ACC112 (cell line): ENCODE results near the gene KDF1.
A peak's percentile ranks its signal among the peaks of the same experiment; 100 is the strongest.

Experiments
- H2AFZ ChIP-seq: fragments of 200-600 bp; sonication (generic); one replicate; pipeline ENCODE4 v1.6.0; 2017; ENCODE audit warnings: antibody characterized with exemption, low read length; ENCODE audit not compliant: unreplicated experiment
- H3K27ac ChIP-seq: fragments of 200-600 bp; sonication (generic); 2 replicates; pipeline ENCODE4 v1.5.1; 2014; ENCODE audit warnings: low read depth, mild to moderate bottlenecking, antibody characterized with exemption, low read length, moderate library complexity
- H3K27me3 ChIP-seq: fragments of 200-600 bp; sonication (generic); 2 replicates; pipeline ENCODE4 v1.6.1; 2014; ENCODE audit warnings: mild to moderate bottlenecking, antibody characterized with exemption, low read length, moderate library complexity, mixed read lengths; ENCODE audit not compliant: insufficient read depth
- H3K36me3 ChIP-seq: fragments of 200-600 bp; sonication (generic); 2 replicates; pipeline ENCODE4 v1.6.1; 2016; ENCODE audit warnings: mild to moderate bottlenecking, antibody characterized with exemption, low read length, moderate library complexity, mixed read lengths; ENCODE audit not compliant: insufficient read depth
- H3K4me1 ChIP-seq: fragments of 200-600 bp; sonication (generic); one replicate; pipeline ENCODE4 v1.6.1; 2016; ENCODE audit warnings: low read length, mixed read lengths; ENCODE audit not compliant: insufficient read depth, unreplicated experiment, control insufficient read depth
- H3K4me3 ChIP-seq: fragments of 200-600 bp; sonication (generic); 2 replicates; pipeline ENCODE4 v1.5.1; 2014; ENCODE audit warnings: mild to moderate bottlenecking, low read depth, low read length
- H3K79me2 ChIP-seq: fragments of 200-600 bp; sonication (generic); one replicate; pipeline ENCODE4 v1.6.0; 2016; ENCODE audit warnings: low read length; ENCODE audit not compliant: control insufficient read depth, unreplicated experiment, insufficient read depth

The KDF1 gene

GRCh38 chr1:26971590-26971989 is 11.3 kb upstream of the KDF1 start:
- Histone ChIP-seq H3K27ac (no peak overlapping the region), H2AFZ (no peak overlapping the region), H3K79me2 (no peaks in the 10 kb centered on the region)

GRCh38 chr1:26970810-26971209 is 10.5 kb upstream of the KDF1 start:
- H3K36me3 ChIP-seq, result no peaks in the 10 kb centered on the region
- no peaks in the 10 kb centered on the region for H3K27me3 ChIP-seq
- peaks cover 9% of the 10 kb centered on the region for H3K4me1 ChIP-seq
- H3K27ac ChIP-seq, result no peak overlapping the region
- H3K79me2 ChIP-seq, result no peaks in the 10 kb centered on the region
- no peak overlapping the region for H3K4me3 ChIP-seq
- no peak overlapping the region for H2AFZ ChIP-seq

More at GRCh38 chr1:26971590-26971989, 11.3 kb upstream of the KDF1 start:
- H3K27me3 ChIP-seq, result no peaks in the 10 kb centered on the region
- no peaks in the 10 kb centered on the region for H3K36me3 ChIP-seq
- peaks cover 9% of the 10 kb centered on the region for H3K4me1 ChIP-seq
- H3K4me3 ChIP-seq, result no peak overlapping the region

- Histone ChIP-seq H3K27me3 (no peaks in the 10 kb centered on the region), H3K27ac (no peak overlapping the region), H3K4me1 (peaks cover 15% of the 10 kb centered on the region), H3K79me2 (no peaks in the 10 kb centered on the region), H3K4me3 (no peak overlapping the region), H2AFZ (no peak overlapping the region), H3K36me3 (no peaks in the 10 kb centered on the region)
Observed at GRCh38 chr1:26965628-26966027, 5.4 kb upstream of the KDF1 start.

- no peaks in the 10 kb centered on the region for H3K36me3 ChIP-seq
- peaks cover 15% of the 10 kb centered on the region for H3K4me1 ChIP-seq
Observed at GRCh38 chr1:26965213-26965612, 4.9 kb upstream of the KDF1 start.

GRCh38 chr1:26961826-26962225 is 1.6 kb upstream of the KDF1 start:
- H3K4me1 ChIP-seq, result peaks cover 15% of the 10 kb centered on the region
- H3K27ac ChIP-seq, result peak overlapping the region; percentile 25; the same call in 1 of the 2 replicates
- H3K4me3 ChIP-seq, result no peak overlapping the region
- peaks cover 24% of the 10 kb centered on the region for H3K27me3 ChIP-seq
- H3K79me2 ChIP-seq, result no peaks in the 10 kb centered on the region
- H3K36me3 ChIP-seq, result no peaks in the 10 kb centered on the region
- H2AFZ ChIP-seq, result no peak overlapping the region

More at GRCh38 chr1:26965213-26965612, 4.9 kb upstream of the KDF1 start:
- Histone ChIP-seq H3K79me2 (no peaks in the 10 kb centered on the region), H3K27ac (no peak overlapping the region), H2AFZ (no peak overlapping the region), H3K4me3 (no peak overlapping the region), H3K27me3 (peaks cover 4% of the 10 kb centered on the region; the same call in 1 of the 2 replicates)

GRCh38 chr1:26960625-26960966 is 328 bp upstream of the KDF1 start:
- Histone ChIP-seq H3K27me3 (peaks cover 32% of the 10 kb centered on the region), H3K4me3 (no peak overlapping the region), H2AFZ (no peak overlapping the region), H3K36me3 (peaks cover 3% of the 10 kb centered on the region; the same call in 1 of the 2 replicates), H3K27ac (no peak overlapping the region), H3K79me2 (no peaks in the 10 kb centered on the region), H3K4me1 (peaks cover 15% of the 10 kb centered on the region)

- Histone ChIP-seq H3K36me3 (peaks cover 3% of the 10 kb centered on the region; the same call in 1 of the 2 replicates), H3K4me3 (no peak overlapping the region), H3K27ac (no peak overlapping the region), H2AFZ (no peak overlapping the region), H3K79me2 (no peaks in the 10 kb centered on the region), H3K4me1 (peaks cover 15% of the 10 kb centered on the region), H3K27me3 (peaks cover 32% of the 10 kb centered on the region)
Observed at GRCh38 chr1:26959270-26959669, 998 bp downstream of the KDF1 start.

GRCh38 chr1:26957306-26957705 is 3.0 kb downstream of the KDF1 start:
- Histone ChIP-seq H3K27me3 (peaks cover 32% of the 10 kb centered on the region), H3K79me2 (no peaks in the 10 kb centered on the region), H3K36me3 (peaks cover 3% of the 10 kb centered on the region; the same call in 1 of the 2 replicates), H2AFZ (no peak overlapping the region), H3K4me3 (no peak overlapping the region), H3K27ac (no peak overlapping the region), H3K4me1 (peaks cover 14% of the 10 kb centered on the region)

- peaks cover 3% of the 10 kb centered on the region; the same call in 1 of the 2 replicates for H3K36me3 ChIP-seq
- no peak overlapping the region for H3K4me3 ChIP-seq
- peaks cover 4% of the 10 kb centered on the region for H3K4me1 ChIP-seq
- H2AFZ ChIP-seq, result no peak overlapping the region
- H3K79me2 ChIP-seq, result no peaks in the 10 kb centered on the region
- no peak overlapping the region for H3K27ac ChIP-seq
- peaks cover 32% of the 10 kb centered on the region for H3K27me3 ChIP-seq
Observed at GRCh38 chr1:26956321-26956720, 3.9 kb downstream of the KDF1 start.

GRCh38 chr1:26953374-26953773 is 6.9 kb downstream of the KDF1 start:
- Histone ChIP-seq H2AFZ (no peak overlapping the region), H3K27ac (no peak overlapping the region), H3K27me3 (peaks cover 10% of the 10 kb centered on the region; the same call in 1 of the 2 replicates), H3K79me2 (no peaks in the 10 kb centered on the region), H3K4me1 (no peaks in the 10 kb centered on the region), H3K36me3 (peaks cover 3% of the 10 kb centered on the region; the same call in 1 of the 2 replicates), H3K4me3 (no peak overlapping the region)

- Histone ChIP-seq H2AFZ (no peak overlapping the region), H3K4me3 (no peak overlapping the region)
Observed at GRCh38 chr1:26951821-26952497, 8.3 kb downstream of the KDF1 start.

More at GRCh38 chr1:26951821-26952497, 8.3 kb downstream of the KDF1 start:
- Histone ChIP-seq H3K27me3 (peaks cover 8% of the 10 kb centered on the region; the same call in 1 of the 2 replicates), H3K36me3 (peaks cover 3% of the 10 kb centered on the region; the same call in 1 of the 2 replicates), H3K27ac (no peak overlapping the region), H3K4me1 (no peaks in the 10 kb centered on the region), H3K79me2 (no peaks in the 10 kb centered on the region)
